VCaP (cell line): ENCODE data around the gene NRIP3.

ENCODE experiments used
- H3K27ac ChIP-seq: fragments of 450-650 bp; 2 replicates; pipeline ENCODE4 v1.5.1; 2017
- TF ChIP-seq, protein P1 (sequence below): fragments of 450-650 bp; conservative IDR thresholded peaks from 2 replicates; pipeline ENCODE4 v1.5.1; 2017; ENCODE audit warnings: mild to moderate bottlenecking, moderate library complexity

Gene NRIP3

GRCh38 chr11:9004183-9004926, 554 bp upstream of the NRIP3 start:
- H3K27ac ChIP-seq: no peak overlapping the region
- TF ChIP-seq, protein P1, sequence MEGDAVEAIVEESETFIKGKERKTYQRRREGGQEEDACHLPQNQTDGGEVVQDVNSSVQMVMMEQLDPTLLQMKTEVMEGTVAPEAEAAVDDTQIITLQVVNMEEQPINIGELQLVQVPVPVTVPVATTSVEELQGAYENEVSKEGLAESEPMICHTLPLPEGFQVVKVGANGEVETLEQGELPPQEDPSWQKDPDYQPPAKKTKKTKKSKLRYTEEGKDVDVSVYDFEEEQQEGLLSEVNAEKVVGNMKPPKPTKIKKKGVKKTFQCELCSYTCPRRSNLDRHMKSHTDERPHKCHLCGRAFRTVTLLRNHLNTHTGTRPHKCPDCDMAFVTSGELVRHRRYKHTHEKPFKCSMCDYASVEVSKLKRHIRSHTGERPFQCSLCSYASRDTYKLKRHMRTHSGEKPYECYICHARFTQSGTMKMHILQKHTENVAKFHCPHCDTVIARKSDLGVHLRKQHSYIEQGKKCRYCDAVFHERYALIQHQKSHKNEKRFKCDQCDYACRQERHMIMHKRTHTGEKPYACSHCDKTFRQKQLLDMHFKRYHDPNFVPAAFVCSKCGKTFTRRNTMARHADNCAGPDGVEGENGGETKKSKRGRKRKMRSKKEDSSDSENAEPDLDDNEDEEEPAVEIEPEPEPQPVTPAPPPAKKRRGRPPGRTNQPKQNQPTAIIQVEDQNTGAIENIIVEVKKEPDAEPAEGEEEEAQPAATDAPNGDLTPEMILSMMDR: no peak

GRCh38 chr11:9002920-9003572, 755 bp downstream of the NRIP3 start:
- TF ChIP-seq, protein P1: no peak
- H3K27ac ChIP-seq: peak overlapping the region; percentile 40; the same call in 1 of the 2 replicates

DNA sequence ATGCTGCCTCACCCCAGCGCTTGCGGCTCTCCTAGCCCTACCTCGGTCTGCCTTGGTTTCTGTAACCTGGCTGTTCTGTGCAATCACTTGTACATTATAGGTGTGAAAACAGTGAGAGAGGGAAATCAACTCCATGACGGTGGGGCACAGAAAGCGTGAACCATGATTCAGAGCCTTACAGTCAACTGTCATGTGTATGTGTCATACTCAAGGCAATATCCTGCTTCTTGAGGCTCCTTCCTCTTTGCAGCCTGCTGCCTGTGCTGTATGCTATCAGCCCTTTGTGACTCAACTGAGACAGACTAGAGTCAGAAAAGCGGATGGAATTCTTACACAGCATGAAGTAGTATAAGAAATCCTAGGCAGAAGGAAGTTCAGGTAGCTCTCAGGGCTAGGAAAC, 2.1 kb downstream of the NRIP3 start:
- no peak overlapping the region for H3K27ac ChIP-seq
- TF ChIP-seq, protein P1: no peak

DNA sequence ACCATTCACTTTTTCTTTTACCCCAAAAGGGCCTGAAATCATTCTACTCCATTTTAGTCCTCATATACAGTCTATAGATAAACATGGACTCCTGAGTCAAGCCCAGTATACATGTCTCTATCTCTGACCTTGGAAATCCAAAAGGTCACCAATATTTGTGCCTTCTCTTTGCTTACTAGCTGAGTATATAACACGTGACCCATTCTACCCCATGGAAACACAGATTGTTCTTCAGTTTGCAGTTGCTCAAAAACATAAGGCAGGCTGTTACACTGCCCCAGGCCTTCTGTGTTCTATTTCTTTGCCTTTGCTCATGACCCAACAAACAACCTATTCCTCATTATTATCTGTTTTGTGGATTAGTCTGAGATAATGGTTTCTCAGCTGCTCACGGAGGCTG, 5.8 kb downstream of the NRIP3 start:
- TF ChIP-seq, protein P1: no peak
- no peak overlapping the region for H3K27ac ChIP-seq

- TF ChIP-seq, protein P1: no peak
- no peak overlapping the region for H3K27ac ChIP-seq
Observed at GRCh38 chr11:8997451-8997850, 6.3 kb downstream of the NRIP3 start.

DNA sequence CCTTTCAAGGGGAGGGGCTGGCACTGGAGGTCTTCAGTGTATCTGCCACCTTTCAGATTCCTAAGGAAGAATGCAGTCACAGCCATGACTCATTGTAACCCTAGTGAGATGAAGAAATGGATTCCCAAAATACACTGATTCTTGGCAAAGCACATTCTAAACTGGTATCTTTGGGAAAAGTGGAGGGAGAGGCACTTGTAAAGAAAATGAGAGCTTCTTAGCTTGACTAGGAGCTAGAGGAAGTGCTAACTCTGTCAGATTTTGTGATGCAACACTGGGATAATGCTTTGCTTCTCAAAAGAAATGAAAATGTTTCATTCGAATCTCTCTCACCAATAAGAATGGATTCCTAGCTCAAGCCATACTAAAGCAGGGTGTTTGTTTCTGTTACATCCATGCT, 14.3 kb downstream of the NRIP3 start:
- no peak overlapping the region for H3K27ac ChIP-seq
- TF ChIP-seq, protein P1: no peak

GRCh38 chr11:8988329-8989234, 15.2 kb downstream of the NRIP3 start:
- no peak overlapping the region for H3K27ac ChIP-seq
- TF ChIP-seq, protein P1: no peak
